ENCODE measurements around the gene MORC2. TPM values are rescaled to one million over a fixed set of nuclear protein-coding genes. Genes with fewer than 3 reads are reported as not detected.

MORC2 gene
- polyA plus RNA-seq, 1 donor (not counting 4 experiments of a cell fraction or from before 2014, with no cell fraction given), result 14.1 TPM

DNA sequence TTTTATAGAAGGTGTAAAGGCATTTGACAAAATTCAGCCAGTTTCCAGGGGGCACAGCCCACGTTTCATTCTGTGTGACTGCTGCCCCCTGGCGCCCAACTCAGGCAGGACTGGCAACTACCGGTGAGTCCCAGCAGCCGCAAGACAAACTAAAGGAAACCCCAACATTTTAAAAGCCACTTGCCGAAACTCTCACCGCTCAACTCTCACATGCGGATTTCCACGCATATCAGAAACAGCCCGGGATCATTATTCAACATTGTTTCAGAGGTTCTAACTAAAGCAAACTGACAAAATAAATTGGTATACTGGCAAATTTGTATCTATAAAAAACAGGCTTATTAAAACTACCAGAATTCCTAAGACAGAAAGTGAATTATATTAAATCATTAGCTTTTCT is 48.2 kb downstream of the MORC2 start:
- Histone ChIP-seq H3K4me1 (ENCODE audit: control insufficient read depth, extremely low read depth, insufficient read depth, low read length) (peaks cover 4% of the 10 kb centered on the region), H3K9ac (ENCODE audit: control insufficient read depth, extremely low read depth, insufficient read depth, low read length) (no peak overlapping the region), H2AFZ (ENCODE audit: control insufficient read depth, low read length) (no peak overlapping the region), H3K4me3 (ENCODE audit: control insufficient read depth in 2 of 3, extremely low read depth in 1 of 3, insufficient read depth in 2 of 3, low read depth in 1 of 3, low read length in 3 of 3) (no peak overlapping the region), H3K4me2 (ENCODE audit: control insufficient read depth, extremely low read depth, insufficient read depth, low read depth, low read length) (peak overlapping the region; percentile 66), H3K27ac (ENCODE audit: control insufficient read depth, insufficient read depth, low read length) (no peak overlapping the region), H3K27me3 (ENCODE audit: control insufficient read depth, extremely low read depth, insufficient read depth, low read length) (no peaks in the 10 kb centered on the region), H3K9me3 (ENCODE audit: control insufficient read depth, low read depth, low read length) (no peaks in the 10 kb centered on the region), H3K9me1 (ENCODE audit: control insufficient read depth, extremely low read depth, insufficient read depth, low read length) (no peaks in the 10 kb centered on the region), H3K36me3 (ENCODE audit: control insufficient read depth in 2 of 2, extremely low read depth in 1 of 2, insufficient read depth in 2 of 2, low read length in 2 of 2) (peaks cover 0 to 5% of the 10 kb centered on the region in 2 experiments), H3K79me2 (ENCODE audit: control insufficient read depth, insufficient read depth, low read length) (no peaks in the 10 kb centered on the region), H4K20me1 (ENCODE audit: control insufficient read depth, extremely low read depth, insufficient read depth, low read length) (no peaks in the 10 kb centered on the region)
- no peak for DNase-seq (ENCODE audit: low read depth, low spot score)
- dilution Hi-C loops (cut with MboI; ENCODE audit: extremely low pct_ligation_motif_present, low sequenced_read_pairs), result no loop called here
- peak; percentile 20 for FAIRE-seq
- TF ChIP-seq, protein P1, sequence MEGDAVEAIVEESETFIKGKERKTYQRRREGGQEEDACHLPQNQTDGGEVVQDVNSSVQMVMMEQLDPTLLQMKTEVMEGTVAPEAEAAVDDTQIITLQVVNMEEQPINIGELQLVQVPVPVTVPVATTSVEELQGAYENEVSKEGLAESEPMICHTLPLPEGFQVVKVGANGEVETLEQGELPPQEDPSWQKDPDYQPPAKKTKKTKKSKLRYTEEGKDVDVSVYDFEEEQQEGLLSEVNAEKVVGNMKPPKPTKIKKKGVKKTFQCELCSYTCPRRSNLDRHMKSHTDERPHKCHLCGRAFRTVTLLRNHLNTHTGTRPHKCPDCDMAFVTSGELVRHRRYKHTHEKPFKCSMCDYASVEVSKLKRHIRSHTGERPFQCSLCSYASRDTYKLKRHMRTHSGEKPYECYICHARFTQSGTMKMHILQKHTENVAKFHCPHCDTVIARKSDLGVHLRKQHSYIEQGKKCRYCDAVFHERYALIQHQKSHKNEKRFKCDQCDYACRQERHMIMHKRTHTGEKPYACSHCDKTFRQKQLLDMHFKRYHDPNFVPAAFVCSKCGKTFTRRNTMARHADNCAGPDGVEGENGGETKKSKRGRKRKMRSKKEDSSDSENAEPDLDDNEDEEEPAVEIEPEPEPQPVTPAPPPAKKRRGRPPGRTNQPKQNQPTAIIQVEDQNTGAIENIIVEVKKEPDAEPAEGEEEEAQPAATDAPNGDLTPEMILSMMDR (optimal IDR thresholded peaks at IDR 0.05 in 1 of 3, IDR thresholded peaks at IDR 0.05 in 1 of 3, conservative IDR thresholded peaks at IDR 0.05 in 1 of 3; ENCODE audit: extremely low read depth in 1 of 3, insufficient read depth in 2 of 3, low read length in 3 of 3), result peak; percentile 80 to 88 (median 81)
- TF ChIP-seq EZH2 (IDR thresholded peaks at IDR 0.05; ENCODE audit: low read length), result no peak

DNA sequence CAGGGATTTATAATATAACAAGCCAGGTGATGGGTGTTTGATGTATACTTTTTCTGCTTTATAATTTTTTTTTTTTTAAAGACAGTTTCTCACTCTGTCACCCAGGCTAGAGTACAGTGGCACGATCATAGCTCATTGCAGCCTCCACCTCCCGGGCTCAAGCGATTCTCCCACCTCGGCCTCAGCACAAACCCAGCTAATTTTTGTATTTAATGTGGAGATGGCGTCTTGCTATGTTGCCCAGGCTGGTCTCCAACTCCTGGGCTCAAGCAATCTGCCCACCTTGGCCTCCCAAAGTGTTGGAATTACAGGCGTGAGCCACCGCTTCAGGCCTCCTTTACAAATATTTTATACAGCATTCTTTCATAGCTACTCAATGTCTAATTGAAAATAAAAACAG is 48.6 kb downstream of the MORC2 start:
- FAIRE-seq (no peak), DNase-seq (ENCODE audit: low read depth, low spot score) (no peak)
- no peaks in the 10 kb centered on the region for H3K9me3 ChIP-seq (ENCODE audit: control insufficient read depth, low read depth, low read length)
- H3K4me1 ChIP-seq (ENCODE audit: control insufficient read depth, extremely low read depth, insufficient read depth, low read length), result peaks cover 4% of the 10 kb centered on the region
- H3K27ac ChIP-seq (ENCODE audit: control insufficient read depth, insufficient read depth, low read length), result no peak overlapping the region
- no peaks in the 10 kb centered on the region for H3K27me3 ChIP-seq (ENCODE audit: control insufficient read depth, extremely low read depth, insufficient read depth, low read length)
- dilution Hi-C loops (cut with MboI; ENCODE audit: extremely low pct_ligation_motif_present, low sequenced_read_pairs), result no loop called here
- H3K4me2 ChIP-seq (ENCODE audit: control insufficient read depth, extremely low read depth, insufficient read depth, low read depth, low read length), result no peak overlapping the region
- no peak overlapping the region for H3K4me3 ChIP-seq (ENCODE audit: control insufficient read depth in 2 of 3, extremely low read depth in 1 of 3, insufficient read depth in 2 of 3, low read depth in 1 of 3, low read length in 3 of 3)
- no peaks in the 10 kb centered on the region for H3K79me2 ChIP-seq (ENCODE audit: control insufficient read depth, insufficient read depth, low read length)
- TF ChIP-seq, protein P1 (optimal IDR thresholded peaks at IDR 0.05 in 1 of 3, IDR thresholded peaks at IDR 0.05 in 1 of 3, conservative IDR thresholded peaks at IDR 0.05 in 1 of 3; ENCODE audit: extremely low read depth in 1 of 3, insufficient read depth in 2 of 3, low read length in 3 of 3), result no peak
- no peak for TF ChIP-seq EZH2 (IDR thresholded peaks at IDR 0.05; ENCODE audit: low read length)
- H3K9ac ChIP-seq (ENCODE audit: control insufficient read depth, extremely low read depth, insufficient read depth, low read length), result no peak overlapping the region
- no peaks in the 10 kb centered on the region for H3K9me1 ChIP-seq (ENCODE audit: control insufficient read depth, extremely low read depth, insufficient read depth, low read length)
- H2AFZ ChIP-seq (ENCODE audit: control insufficient read depth, low read length), result no peak overlapping the region
- H4K20me1 ChIP-seq (ENCODE audit: control insufficient read depth, extremely low read depth, insufficient read depth, low read length), result no peaks in the 10 kb centered on the region
- H3K36me3 ChIP-seq (ENCODE audit: control insufficient read depth in 2 of 2, extremely low read depth in 1 of 2, insufficient read depth in 2 of 2, low read length in 2 of 2), result peaks cover 0 to 2% of the 10 kb centered on the region in 2 experiments
